H4 (cell line): ENCODE data around the gene NRARP. TPM values are rescaled to one million over a fixed set of nuclear protein-coding genes. Genes with fewer than 3 reads are reported as not detected.
"Not testable (repeated sequence)": the region's sequence is repeated elsewhere in the genome, so short reads cannot be mapped to it uniquely, and the experiment has no call there.

Experiments
- DNase-seq: peaks from one replicate; pipeline ENCODE4 v3.0.0-alpha.2; 2015; ENCODE audit warnings: low spot score
- total RNA-seq: library from RNA; depleted of rRNA; stranded (reverse); fragments of >200 nt; shearing (Covaris generic); gene quantifications from 2 replicates; pipeline ENCODE4 v1.2.3, GENCODE V29; 2014; rRNA removed

NRARP gene
- total RNA-seq, 1 experiment from 2014 or later: 0.37 TPM

GRCh38 chr9:137262173-137262908 is 39.7 kb downstream of the NRARP start:
- DNase-seq: not testable (repeated sequence)

- no peak for DNase-seq
Measured at GRCh38 chr9:137256856-137257255, 45.2 kb downstream of the NRARP start.

GRCh38 chr9:137256362-137256761 is 45.7 kb downstream of the NRARP start:
- no peak for DNase-seq

- no peak for DNase-seq
Measured at GRCh38 chr9:137255448-137256114, 46.5 kb downstream of the NRARP start.

GRCh38 chr9:137254624-137255447 is 47.2 kb downstream of the NRARP start, which contains the start of gene NELFB:
Gene NELFB, plus strand, starts transcription at chr9:137255327.
- DNase-seq: peak; percentile 61

- DNase-seq: no peak
Measured at GRCh38 chr9:137253717-137254623, 48.1 kb downstream of the NRARP start.

- DNase-seq: no peak
Measured at GRCh38 chr9:137252555-137253506, 49.2 kb downstream of the NRARP start.

- no peak for DNase-seq
Measured at GRCh38 chr9:137251490-137252268, 50.4 kb downstream of the NRARP start.

- DNase-seq: no peak
Measured at GRCh38 chr9:137251194-137251461, 50.9 kb downstream of the NRARP start, which contains the start of gene STPG3. Gene STPG3, plus strand, starts transcription at chr9:137251286. Its CDS starts 1 bp downstream, at chr9:137251287.

GRCh38 chr9:137250329-137251193 is 51.5 kb downstream of the NRARP start:
- no peak for DNase-seq

Other genes starting within 250 kb of the NRARP start
- not detected in 2 replicates for gene ENTPD2, start 248.2 kb downstream of the NRARP start, total RNA-seq
- gene SAPCD2, start 231.7 kb downstream of the NRARP start, total RNA-seq: 5.9 and 12.4 TPM in 2 replicates
- gene UAP1L1, start 224.8 kb downstream of the NRARP start, total RNA-seq: 6.6 and 7.4 TPM in 2 replicates
- 38.6 and 62.6 TPM in 2 replicates for gene MAN1B1, start 215.3 kb downstream of the NRARP start, total RNA-seq
- 34.8 and 52.2 TPM in 2 replicates for gene DPP7, start 187.5 kb downstream of the NRARP start, total RNA-seq
- gene GRIN1, start 163.1 kb downstream of the NRARP start, total RNA-seq: not detected in 2 replicates
- gene LRRC26, start 132.2 kb downstream of the NRARP start, total RNA-seq: 0.10 and 0.12 TPM in 2 replicates
- gene TMEM210, start 130.2 kb downstream of the NRARP start, total RNA-seq: not detected in 2 replicates
- 8.2 and 13.4 TPM in 2 replicates for gene ANAPC2, start 113.7 kb downstream of the NRARP start, total RNA-seq
- gene SSNA1, start 113.6 kb downstream of the NRARP start, total RNA-seq: 71.6 and 91.9 TPM in 2 replicates
- gene TPRN, start 101.5 kb downstream of the NRARP start, total RNA-seq: 1.2 and 3.4 TPM in 2 replicates
- 63.4 and 69.8 TPM in 2 replicates for gene TMEM203, start 96.6 kb downstream of the NRARP start, total RNA-seq
- 4.0 and 4.9 TPM in 2 replicates for gene NDOR1, start 96.6 kb downstream of the NRARP start, total RNA-seq
- 0.31 TPM in 1 of 2 replicates, not detected in the other for gene RNF208, start 80.0 kb downstream of the NRARP start, total RNA-seq
- gene CYSRT1, start 77.1 kb downstream of the NRARP start, total RNA-seq: 0.14 and 0.37 TPM in 2 replicates
- gene RNF224, start 74.8 kb downstream of the NRARP start, total RNA-seq: not detected in 2 replicates
- not detected in 2 replicates for gene SLC34A3, start 71.4 kb downstream of the NRARP start, total RNA-seq
- 164 and 180 TPM in 2 replicates for gene TUBB4B, start 61.0 kb downstream of the NRARP start, total RNA-seq
- gene STPG3, start 51.0 kb downstream of the NRARP start, total RNA-seq: not detected in 2 replicates
- gene NELFB, start 46.9 kb downstream of the NRARP start, total RNA-seq: 29.5 and 33.0 TPM in 2 replicates
- 0.37 and 1.3 TPM in 2 replicates for gene TOR4A, start 24.5 kb downstream of the NRARP start, total RNA-seq
- gene EXD3, start 120.9 kb upstream of the NRARP start, total RNA-seq: 1.4 and 2.8 TPM in 2 replicates
- not detected in 2 replicates for gene NOXA1, start 121.1 kb upstream of the NRARP start, total RNA-seq
- gene ENTPD8, start 139.1 kb upstream of the NRARP start, total RNA-seq: 0.08 TPM in 1 of 2 replicates, not detected in the other
- gene NSMF, start 157.1 kb upstream of the NRARP start, total RNA-seq: 17.1 and 19.1 TPM in 2 replicates
- 0.14 TPM in 1 of 2 replicates, not detected in the other for gene PNPLA7, start 248.1 kb upstream of the NRARP start, total RNA-seq
- gene MRPL41, start 249.6 kb upstream of the NRARP start, total RNA-seq: 52.4 and 66.7 TPM in 2 replicates